GM21619 (cell line): ENCODE measurements around the gene GLIS1.

Experiments used
- ATAC-seq: cut with Tn5 transposase; IDR thresholded peaks from one replicate; pipeline ENCODE4 v1.9.1; 2021; ENCODE audit not compliant: unreplicated experiment

The GLIS1 gene

DNA sequence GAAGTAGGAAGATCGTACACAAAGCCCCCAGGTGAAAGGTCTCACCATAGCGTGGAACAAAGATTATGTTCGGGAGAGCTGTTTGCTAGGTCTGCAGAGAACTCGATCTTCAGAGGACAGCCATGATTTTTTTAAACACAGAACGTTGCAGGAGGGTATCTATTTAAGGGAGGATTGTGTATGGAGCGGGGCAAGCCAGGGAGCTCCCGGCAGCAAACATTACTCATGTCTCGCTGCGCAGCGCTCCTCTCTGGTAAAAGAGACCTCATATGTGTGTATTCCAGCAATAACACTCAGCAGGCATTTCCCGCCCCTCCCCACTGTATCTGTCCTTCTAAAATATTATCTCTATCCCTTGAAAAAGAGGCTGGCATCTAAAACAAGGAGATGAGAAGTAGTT is 2.7 kb downstream of the GLIS1 start:
- no peak for ATAC-seq

GRCh38 chr1:53735681-53736080 is 3.3 kb downstream of the GLIS1 start:
- no peak for ATAC-seq

- no peak for ATAC-seq
Observed at GRCh38 chr1:53735261-53735660, 3.7 kb downstream of the GLIS1 start.

GRCh38 chr1:53734650-53735211 is 4.2 kb downstream of the GLIS1 start:
- no peak for ATAC-seq

GRCh38 chr1:53733975-53734649 is 4.9 kb downstream of the GLIS1 start:
- no peak for ATAC-seq

- no peak for ATAC-seq
Observed at GRCh38 chr1:53733447-53733931, 5.5 kb downstream of the GLIS1 start.

DNA sequence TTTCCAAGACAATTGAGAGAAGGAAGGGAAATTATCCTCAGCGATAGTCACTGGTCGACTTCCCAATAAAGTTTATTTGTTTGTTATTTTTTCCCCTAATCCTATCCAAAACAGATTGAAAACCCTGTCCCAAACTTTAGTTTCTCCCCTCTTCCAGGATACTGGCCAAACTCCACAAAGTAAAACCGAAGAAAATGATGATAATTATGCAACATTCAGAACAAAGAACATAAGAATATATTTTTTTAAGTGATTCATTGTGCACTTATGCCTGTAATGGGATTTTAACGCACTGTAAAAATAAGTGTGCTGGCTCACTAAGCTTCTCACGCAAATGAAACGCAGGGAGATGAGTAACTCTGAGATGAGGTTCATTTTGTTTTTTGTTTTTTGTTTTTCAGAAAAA is 6.0 kb downstream of the GLIS1 start:
- no peak for ATAC-seq

GRCh38 chr1:53732409-53732808 is 6.6 kb downstream of the GLIS1 start:
- ATAC-seq, result no peak

GRCh38 chr1:53731779-53732305 is 7.1 kb downstream of the GLIS1 start:
- no peak for ATAC-seq

- no peak for ATAC-seq
Observed at GRCh38 chr1:53731043-53731600, 7.8 kb downstream of the GLIS1 start.

DNA sequence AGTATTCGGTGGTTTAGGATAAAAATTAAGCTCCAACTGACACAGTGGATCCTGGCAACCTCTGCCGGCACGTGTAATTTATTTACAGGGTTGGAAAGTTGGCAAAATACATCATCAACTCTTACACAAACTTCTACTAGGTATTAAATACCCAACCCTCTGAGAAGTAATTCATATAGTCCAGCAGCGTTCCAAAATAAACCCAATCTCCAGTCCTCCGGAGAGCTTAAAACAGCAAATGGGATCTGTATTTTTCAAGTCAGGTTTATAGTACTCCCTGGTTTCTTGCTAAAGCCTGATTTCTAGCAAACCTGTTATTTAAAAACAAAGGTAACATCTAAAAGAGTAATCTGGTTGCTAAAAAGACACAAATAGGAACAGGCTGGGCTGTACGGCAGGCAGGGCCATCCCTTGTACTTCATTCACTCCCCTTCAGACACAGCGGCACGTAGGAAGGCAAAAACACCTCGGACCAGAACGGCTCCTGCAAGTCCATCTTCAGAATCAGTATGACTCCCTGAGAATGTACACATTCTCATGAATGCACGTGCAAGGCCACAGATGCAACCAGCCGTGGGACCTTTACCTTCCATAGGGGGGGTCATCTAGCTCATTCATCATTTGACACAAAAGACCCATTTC is 8.6 kb downstream of the GLIS1 start:
- no peak for ATAC-seq

GRCh38 chr1:53729456-53730223 is 9.3 kb downstream of the GLIS1 start:
- ATAC-seq, result no peak

GRCh38 chr1:53728702-53729455 is 10.1 kb downstream of the GLIS1 start:
- no peak for ATAC-seq

- no peak for ATAC-seq
Observed at GRCh38 chr1:53728196-53728595, 10.8 kb downstream of the GLIS1 start.

- no peak for ATAC-seq
Observed at GRCh38 chr1:53727461-53728092, 11.4 kb downstream of the GLIS1 start.

GRCh38 chr1:53726009-53726600 is 12.9 kb downstream of the GLIS1 start:
- ATAC-seq, result no peak

- ATAC-seq, result no peak
Observed at GRCh38 chr1:53725238-53725689, 13.7 kb downstream of the GLIS1 start.

DNA sequence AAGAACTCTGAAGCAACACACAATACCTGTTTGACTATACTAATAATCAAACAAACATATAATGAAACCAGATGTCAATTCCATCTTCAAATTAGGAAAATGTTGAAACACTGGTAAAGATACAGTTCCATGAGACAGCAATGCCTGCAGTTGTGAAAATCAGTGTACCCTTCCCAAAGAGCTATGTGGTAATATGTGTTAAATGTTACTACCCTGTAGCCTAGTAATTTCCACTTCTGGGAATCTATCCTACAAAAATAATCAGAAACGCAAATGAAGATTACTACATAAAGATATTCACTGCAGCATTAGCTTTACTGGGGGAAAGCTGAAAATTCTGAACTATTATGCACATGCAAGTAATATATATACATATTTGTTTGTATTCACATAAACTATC is 16.9 kb downstream of the GLIS1 start:
- ATAC-seq, result no peak

GRCh38 chr1:53721088-53721487 is 17.9 kb downstream of the GLIS1 start:
- no peak for ATAC-seq
